Activated effector memory CD4-positive, alpha-beta T cell treated with anti-CD3 and anti-CD28 coated beads, Interleukin-2, amount 50 U/mL, for 16 hours (primary cell): ENCODE measurements around the gene FOXP4.

ENCODE experiments used
- DNase-seq: peaks from one replicate; pipeline ENCODE4 v3.0.0-alpha.2; 2020

The FOXP4 gene

GRCh38 chr6:41548841-41549642 is 2.9 kb downstream of the FOXP4 start:
- no peak for DNase-seq

- DNase-seq = no peak
These were observed 3.5 kb downstream of the FOXP4 start for GRCh38 chr6:41549673-41550072.

GRCh38 chr6:41551086-41551700 is 5.0 kb downstream of the FOXP4 start:
- no peak for DNase-seq

DNA sequence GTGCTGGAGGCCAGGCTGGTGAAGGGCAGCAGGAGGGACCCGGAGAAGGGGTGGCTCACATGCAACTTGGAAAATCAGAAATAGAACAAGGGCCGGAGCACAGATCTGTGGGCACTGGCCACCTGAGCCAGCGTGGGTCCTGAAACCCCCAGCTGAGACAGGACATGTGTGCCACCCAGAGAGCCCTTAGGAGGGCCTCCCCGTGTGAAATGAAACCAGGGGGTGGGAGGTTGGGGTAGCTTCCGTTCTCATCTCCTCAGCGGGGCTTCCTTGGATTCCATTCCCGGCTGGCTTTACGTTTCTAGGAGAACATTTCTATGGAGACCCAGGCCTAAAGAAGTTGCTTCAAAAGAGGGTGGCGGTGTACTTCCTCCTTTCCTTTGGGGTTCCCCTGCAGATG is 5.7 kb downstream of the FOXP4 start:
- no peak for DNase-seq

GRCh38 chr6:41552723-41553122 is 6.5 kb downstream of the FOXP4 start:
- no peak for DNase-seq

DNA sequence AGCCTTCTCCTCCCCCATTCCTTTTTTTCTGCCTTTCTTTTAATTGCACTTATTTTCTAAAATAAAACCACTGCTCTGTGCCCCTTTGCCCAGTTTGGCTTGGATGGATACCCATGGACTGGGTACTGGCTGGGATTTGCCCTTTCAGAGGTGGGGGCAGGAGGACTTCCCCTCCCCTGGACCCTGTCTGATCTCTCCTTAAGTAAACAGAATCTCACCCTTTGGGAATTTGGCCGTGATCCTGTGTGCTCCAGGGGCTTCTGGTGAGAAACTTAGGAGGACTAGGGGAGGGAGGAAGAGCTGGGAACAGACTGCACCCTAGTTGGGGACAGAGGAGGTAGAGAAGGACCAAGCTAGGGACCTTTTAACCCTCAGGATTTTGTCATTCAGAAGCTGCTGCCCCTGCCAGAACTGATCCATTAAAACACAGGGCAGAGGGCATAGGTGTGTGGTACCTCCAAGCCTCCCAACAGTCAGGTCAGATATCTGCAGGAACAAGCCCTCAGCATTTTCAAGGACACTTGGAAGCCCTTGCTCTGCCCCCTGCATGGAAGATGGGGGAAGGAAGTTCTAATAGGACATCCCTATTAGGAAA is 7.3 kb downstream of the FOXP4 start:
- no peak for DNase-seq

- no peak for DNase-seq
These were observed 9.4 kb downstream of the FOXP4 start for GRCh38 chr6:41555326-41556300.

DNA sequence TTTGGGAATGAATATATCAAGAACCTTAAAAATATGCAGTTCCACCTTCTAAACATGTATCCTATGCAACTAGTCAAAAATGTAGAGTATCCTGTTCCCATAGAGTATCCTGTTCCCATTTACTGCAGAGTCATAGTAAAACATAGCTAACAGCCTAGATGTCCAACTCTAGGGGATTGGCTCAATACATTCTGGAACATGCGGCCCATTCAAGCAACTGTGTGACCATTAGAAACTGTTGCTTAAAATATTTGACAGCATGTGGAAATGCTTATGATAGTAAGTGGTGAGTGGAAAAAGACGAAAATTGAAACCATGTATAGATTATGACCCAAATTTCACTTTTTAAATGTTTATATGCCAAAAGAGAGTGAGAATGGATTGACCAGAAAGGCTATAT is 11.2 kb downstream of the FOXP4 start:
- DNase-seq = no peak

GRCh38 chr6:41558033-41558807 is 12.0 kb downstream of the FOXP4 start:
- no peak for DNase-seq

GRCh38 chr6:41559655-41560427 is 13.7 kb downstream of the FOXP4 start:
- no peak for DNase-seq

DNA sequence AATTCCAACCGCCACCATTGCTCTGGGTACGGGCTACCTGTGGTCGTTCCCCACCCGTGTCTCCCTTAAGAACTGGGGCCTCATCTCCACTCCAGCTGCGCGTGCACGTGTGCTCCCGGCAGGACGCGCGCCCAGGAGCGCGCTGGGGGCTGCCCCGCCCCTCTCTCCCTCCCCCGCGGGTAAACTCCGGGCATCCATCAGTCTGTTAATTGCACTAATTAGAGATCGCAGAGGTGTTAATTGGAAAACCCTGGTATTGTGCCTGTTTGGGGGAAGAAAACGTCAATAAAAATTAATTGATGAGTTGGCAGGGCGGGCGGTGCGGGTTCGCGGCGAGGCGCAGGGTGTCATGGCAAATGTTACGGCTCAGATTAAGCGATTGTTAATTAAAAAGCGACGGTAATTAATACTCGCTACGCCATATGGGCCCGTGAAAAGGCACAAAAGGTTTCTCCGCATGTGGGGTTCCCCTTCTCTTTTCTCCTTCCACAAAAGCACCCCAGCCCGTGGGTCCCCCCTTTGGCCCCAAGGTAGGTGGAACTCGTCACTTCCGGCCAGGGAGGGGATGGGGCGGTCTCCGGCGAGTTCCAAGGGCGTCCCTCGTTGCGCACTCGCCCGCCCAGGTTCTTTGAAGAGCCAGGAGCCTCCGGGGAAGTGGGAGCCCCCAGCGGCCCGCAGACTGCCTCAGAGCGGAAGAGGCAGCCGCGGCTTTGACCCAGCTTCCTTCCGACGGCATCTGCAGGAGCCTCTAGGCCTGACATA is 14.4 kb downstream of the FOXP4 start:
- DNase-seq = peak; percentile 93

DNA sequence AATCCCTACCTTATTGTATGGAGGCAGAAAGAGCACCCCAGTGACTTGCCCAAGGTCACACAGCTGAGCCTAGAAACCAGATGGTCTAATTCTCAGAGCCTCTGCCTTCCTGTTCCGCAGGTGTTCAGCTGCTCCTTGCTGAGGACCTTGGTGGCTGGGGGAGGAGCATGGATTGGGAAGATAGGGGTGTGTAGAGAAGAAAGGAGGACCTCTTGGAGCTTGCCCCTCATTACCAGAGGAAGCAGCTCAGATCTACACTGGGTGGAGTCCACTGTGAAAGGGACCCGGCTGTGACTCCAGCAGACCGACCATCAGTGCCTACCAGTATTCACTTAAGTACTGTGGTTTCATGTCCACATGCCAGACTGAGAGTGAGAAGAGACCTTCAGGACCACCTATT is 15.2 kb downstream of the FOXP4 start:
- DNase-seq = no peak

GRCh38 chr6:41561931-41562911 is 16.0 kb downstream of the FOXP4 start:
- DNase-seq = no peak

DNA sequence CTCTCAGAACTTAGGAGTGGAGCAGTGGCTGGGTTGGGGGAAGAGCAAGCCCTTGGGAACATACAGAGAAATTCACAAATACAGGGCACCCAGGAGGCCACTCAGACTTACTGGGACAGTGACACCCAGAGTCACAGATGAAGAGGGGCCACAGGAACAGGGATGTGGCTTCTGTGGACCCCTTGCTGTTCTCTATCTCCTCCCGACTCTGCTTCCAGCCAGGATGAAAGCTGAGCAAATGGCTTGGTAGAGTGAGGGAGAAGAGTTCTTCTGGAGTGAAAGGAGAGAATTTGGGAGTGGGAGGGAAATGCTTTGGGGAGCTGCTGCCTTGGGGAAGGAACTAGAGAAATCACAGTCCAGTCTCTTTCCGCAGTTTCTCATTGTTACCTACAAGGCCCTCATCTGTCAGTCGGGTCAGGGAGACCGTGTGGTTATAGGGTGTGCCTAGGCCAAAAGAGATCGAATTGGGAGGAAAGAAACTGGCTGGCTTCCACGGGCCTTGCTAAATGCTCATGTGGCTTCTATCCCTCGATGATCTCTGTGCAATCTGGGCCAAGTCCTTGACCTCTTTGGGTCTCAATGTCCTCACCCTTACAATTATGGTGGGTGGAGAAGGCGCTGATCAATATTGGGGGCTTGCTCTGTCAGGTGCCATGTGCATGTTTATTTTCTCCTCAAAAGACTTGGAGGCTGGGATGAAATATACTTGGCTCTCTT is 17.0 kb downstream of the FOXP4 start:
- no peak for DNase-seq

- DNase-seq = no peak
These were observed 18.4 kb downstream of the FOXP4 start for GRCh38 chr6:41564448-41565142.

DNA sequence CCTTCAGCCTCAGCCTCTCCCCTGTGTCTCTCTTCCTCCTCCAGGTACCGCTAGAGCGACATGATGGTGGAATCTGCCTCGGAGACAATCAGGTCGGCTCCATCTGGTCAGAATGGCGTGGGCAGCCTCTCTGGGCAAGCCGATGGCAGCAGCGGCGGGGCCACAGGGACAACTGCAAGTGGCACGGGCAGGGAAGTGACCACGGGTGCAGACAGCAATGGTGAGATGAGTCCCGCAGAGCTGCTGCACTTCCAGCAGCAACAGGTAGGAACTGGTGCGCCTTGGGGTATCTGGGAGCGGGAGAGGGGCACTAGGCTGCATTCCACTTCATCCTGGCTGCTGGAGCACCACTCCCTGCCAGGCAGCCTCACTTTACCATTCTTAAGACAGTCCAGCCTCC is 19.5 kb downstream of the FOXP4 start:
- no peak for DNase-seq

DNA sequence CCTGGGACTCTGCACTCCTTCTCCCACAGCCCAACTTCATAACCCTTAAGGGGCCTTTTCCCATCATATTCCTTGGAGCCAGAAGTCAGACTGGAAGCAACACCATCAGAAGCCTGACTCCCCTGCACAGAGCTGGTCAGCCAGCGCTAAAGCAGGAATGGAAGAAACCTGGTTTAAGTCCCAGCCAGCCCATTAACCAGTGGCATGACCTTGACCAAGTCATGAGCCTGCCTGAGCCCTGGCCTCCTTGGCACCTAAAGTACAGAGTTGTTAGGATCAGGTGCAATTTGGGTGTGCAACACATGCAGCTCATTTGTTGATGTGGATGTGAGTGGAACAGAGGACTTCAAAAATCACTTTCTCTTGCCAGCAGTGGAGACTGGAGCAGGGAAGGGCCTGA is 20.8 kb downstream of the FOXP4 start:
- DNase-seq = no peak

GRCh38 chr6:41567684-41568083 is 21.5 kb downstream of the FOXP4 start:
- no peak for DNase-seq
